ENCODE data around the gene ANKRD26.

The ANKRD26 gene

GRCh38 chr10:26970667-26971066 is 129.6 kb downstream of the ANKRD26 start:
- no peaks in the 10 kb centered on the region for H3K4me1 ChIP-seq (ENCODE audit: control insufficient read depth, insufficient read depth, low read length, unreplicated experiment)
- H2AFZ ChIP-seq (ENCODE audit: low read length, unreplicated experiment), result no peak overlapping the region
- no peaks in the 10 kb centered on the region for H3K79me2 ChIP-seq (ENCODE audit: control insufficient read depth, insufficient read depth, low read length, unreplicated experiment)
- H3K4me3 ChIP-seq (ENCODE audit: low read depth, low read length), result no peak overlapping the region
- H3K27me3 ChIP-seq (ENCODE audit: insufficient read depth, low read length), result no peaks in the 10 kb centered on the region
- no peak overlapping the region for H3K27ac ChIP-seq (ENCODE audit: low read depth, low read length)
- no peaks in the 10 kb centered on the region for H3K36me3 ChIP-seq (ENCODE audit: insufficient read depth, low read length)

- Histone ChIP-seq H3K4me1 (ENCODE audit: control insufficient read depth, insufficient read depth, low read length, unreplicated experiment) (no peaks in the 10 kb centered on the region), H3K79me2 (ENCODE audit: control insufficient read depth, insufficient read depth, low read length, unreplicated experiment) (no peaks in the 10 kb centered on the region), H3K36me3 (ENCODE audit: insufficient read depth, low read length) (no peaks in the 10 kb centered on the region), H3K27ac (ENCODE audit: low read depth, low read length) (no peak overlapping the region), H3K27me3 (ENCODE audit: insufficient read depth, low read length) (no peaks in the 10 kb centered on the region), H2AFZ (ENCODE audit: low read length, unreplicated experiment) (no peak overlapping the region), H3K4me3 (ENCODE audit: low read depth, low read length) (no peak overlapping the region)
These were observed 131.0 kb downstream of the ANKRD26 start for GRCh38 chr10:26969145-26969926.

GRCh38 chr10:26962835-26963234 is 137.5 kb downstream of the ANKRD26 start:
- Histone ChIP-seq H3K27me3 (ENCODE audit: insufficient read depth, low read length) (no peaks in the 10 kb centered on the region), H3K4me3 (ENCODE audit: low read depth, low read length) (no peak overlapping the region), H2AFZ (ENCODE audit: low read length, unreplicated experiment) (no peak overlapping the region), H3K36me3 (ENCODE audit: insufficient read depth, low read length) (no peaks in the 10 kb centered on the region), H3K79me2 (ENCODE audit: control insufficient read depth, insufficient read depth, low read length, unreplicated experiment) (no peaks in the 10 kb centered on the region), H3K4me1 (ENCODE audit: control insufficient read depth, insufficient read depth, low read length, unreplicated experiment) (no peaks in the 10 kb centered on the region), H3K27ac (ENCODE audit: low read depth, low read length) (no peak overlapping the region)

- no peaks in the 10 kb centered on the region for H3K36me3 ChIP-seq (ENCODE audit: insufficient read depth, low read length)
- no peak overlapping the region for H3K4me3 ChIP-seq (ENCODE audit: low read depth, low read length)
- H3K4me1 ChIP-seq (ENCODE audit: control insufficient read depth, insufficient read depth, low read length, unreplicated experiment), result no peaks in the 10 kb centered on the region
- H2AFZ ChIP-seq (ENCODE audit: low read length, unreplicated experiment), result no peak overlapping the region
- H3K79me2 ChIP-seq (ENCODE audit: control insufficient read depth, insufficient read depth, low read length, unreplicated experiment), result no peaks in the 10 kb centered on the region
- H3K27ac ChIP-seq (ENCODE audit: low read depth, low read length), result no peak overlapping the region
- no peaks in the 10 kb centered on the region for H3K27me3 ChIP-seq (ENCODE audit: insufficient read depth, low read length)
These were observed 140.0 kb downstream of the ANKRD26 start for GRCh38 chr10:26960308-26960707.

- H3K4me1 ChIP-seq (ENCODE audit: control insufficient read depth, insufficient read depth, low read length, unreplicated experiment), result no peaks in the 10 kb centered on the region
- H3K79me2 ChIP-seq (ENCODE audit: control insufficient read depth, insufficient read depth, low read length, unreplicated experiment), result no peaks in the 10 kb centered on the region
- no peaks in the 10 kb centered on the region for H3K36me3 ChIP-seq (ENCODE audit: insufficient read depth, low read length)
- no peak overlapping the region for H2AFZ ChIP-seq (ENCODE audit: low read length, unreplicated experiment)
- H3K4me3 ChIP-seq (ENCODE audit: low read depth, low read length), result no peak overlapping the region
- H3K27ac ChIP-seq (ENCODE audit: low read depth, low read length), result no peak overlapping the region
- no peaks in the 10 kb centered on the region for H3K27me3 ChIP-seq (ENCODE audit: insufficient read depth, low read length)
These were observed 140.5 kb downstream of the ANKRD26 start for GRCh38 chr10:26959841-26960240.
